ENCODE results near the gene ATG2A. TPM values are rescaled to one million over a fixed set of nuclear protein-coding genes. Genes with fewer than 3 reads are reported as not detected.
"Not testable (repeated sequence)": the region's sequence is repeated elsewhere in the genome, so short reads cannot be mapped to it uniquely, and the experiment has no call there.

Gene ATG2A
- polyA plus RNA-seq, 2 donors: 10.4 to 11.4 TPM

GRCh38 chr11:64851831-64852351, 65.1 kb downstream of the ATG2A start:
- Histone ChIP-seq H3K27me3 (ENCODE audit: control insufficient read depth in 1 of 2, insufficient read depth in 2 of 2, low read length in 2 of 2) (no peaks in the 10 kb centered on the region), H3K36me3 (ENCODE audit: control insufficient read depth in 2 of 2, insufficient read depth in 2 of 2, low read length in 1 of 2) (peaks cover 0 to 12% of the 10 kb centered on the region in 2 donors), H3K4me3 (ENCODE audit: low read depth in 1 of 2, low read length in 2 of 2) (no peak overlapping the region), H3K9me3 (ENCODE audit: control insufficient read depth in 2 of 2, insufficient read depth in 1 of 2, low read depth in 1 of 2, low read length in 1 of 2) (no peaks in the 10 kb centered on the region), H3K27ac (ENCODE audit: low read depth in 2 of 2, low read length in 1 of 2) (peak overlapping the region; percentile 57 to 62), H3K4me1 (ENCODE audit: control insufficient read depth in 2 of 2, insufficient read depth in 2 of 2, low read length in 1 of 2) (peaks cover 23 to 50% of the 10 kb centered on the region in 2 donors)
- 75 to 76% methylated on average over 8 of the region's 8 CpGs for WGBS, 2 donors

- H3K27ac ChIP-seq (ENCODE audit: low read depth in 2 of 2, low read length in 1 of 2): peak overlapping the region; percentile 57 to 84
- no peak overlapping the region for H3K4me3 ChIP-seq (ENCODE audit: low read depth in 1 of 2, low read length in 2 of 2)
- 49 to 52% methylated on average over 13 of the region's 13 CpGs for WGBS, 2 donors
- peaks cover 0 to 12% of the 10 kb centered on the region in 2 donors for H3K36me3 ChIP-seq (ENCODE audit: control insufficient read depth in 2 of 2, insufficient read depth in 2 of 2, low read length in 1 of 2)
- no peaks in the 10 kb centered on the region for H3K9me3 ChIP-seq (ENCODE audit: control insufficient read depth in 2 of 2, insufficient read depth in 1 of 2, low read depth in 1 of 2, low read length in 1 of 2)
- no peaks in the 10 kb centered on the region for H3K27me3 ChIP-seq (ENCODE audit: control insufficient read depth in 1 of 2, insufficient read depth in 2 of 2, low read length in 2 of 2)
- peaks cover 18 to 43% of the 10 kb centered on the region in 2 donors for H3K4me1 ChIP-seq (ENCODE audit: control insufficient read depth in 2 of 2, insufficient read depth in 2 of 2, low read length in 1 of 2)
These were observed 65.9 kb downstream of the ATG2A start for GRCh38 chr11:64850979-64851567.

DNA sequence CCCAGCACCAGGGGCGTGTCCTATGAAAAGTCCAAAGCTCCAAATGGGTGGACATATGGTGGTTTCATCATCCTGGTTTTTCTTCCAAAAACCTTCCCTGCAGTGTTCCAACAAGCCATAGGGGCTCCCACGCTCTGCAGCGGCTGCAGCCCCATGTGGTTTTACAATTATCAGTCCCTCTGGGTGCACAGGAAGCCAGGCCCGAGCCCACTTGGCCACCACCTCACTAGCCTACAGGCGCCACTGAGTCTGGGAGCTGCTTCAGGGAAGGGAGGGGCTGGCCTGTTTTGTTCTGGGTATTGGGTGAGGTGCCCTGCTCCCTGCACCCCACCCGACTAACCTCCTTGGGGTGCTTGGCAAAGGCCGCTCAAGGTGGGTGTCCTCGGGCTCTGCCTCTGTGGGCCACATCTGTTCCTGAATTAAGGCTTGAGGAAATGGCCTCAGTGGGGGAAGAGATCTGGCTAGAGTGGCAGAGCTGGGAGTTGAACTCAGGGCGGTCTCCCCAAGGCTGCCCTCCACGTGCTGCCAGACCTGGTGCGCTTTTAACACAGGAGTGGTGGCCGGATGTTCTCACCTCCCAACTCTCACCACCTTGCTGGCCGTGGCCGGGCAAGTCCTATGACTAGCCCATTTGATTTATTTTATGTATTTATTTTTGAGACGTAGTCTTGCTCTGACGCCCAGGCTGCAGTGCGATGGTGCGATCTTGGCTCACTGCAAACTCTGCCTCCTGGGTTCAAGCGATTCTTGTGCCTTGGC, 67.2 kb downstream of the ATG2A start:
- peaks cover 8 to 34% of the 10 kb centered on the region in 2 donors for H3K4me1 ChIP-seq (ENCODE audit: control insufficient read depth in 2 of 2, insufficient read depth in 2 of 2, low read length in 1 of 2)

DNA sequence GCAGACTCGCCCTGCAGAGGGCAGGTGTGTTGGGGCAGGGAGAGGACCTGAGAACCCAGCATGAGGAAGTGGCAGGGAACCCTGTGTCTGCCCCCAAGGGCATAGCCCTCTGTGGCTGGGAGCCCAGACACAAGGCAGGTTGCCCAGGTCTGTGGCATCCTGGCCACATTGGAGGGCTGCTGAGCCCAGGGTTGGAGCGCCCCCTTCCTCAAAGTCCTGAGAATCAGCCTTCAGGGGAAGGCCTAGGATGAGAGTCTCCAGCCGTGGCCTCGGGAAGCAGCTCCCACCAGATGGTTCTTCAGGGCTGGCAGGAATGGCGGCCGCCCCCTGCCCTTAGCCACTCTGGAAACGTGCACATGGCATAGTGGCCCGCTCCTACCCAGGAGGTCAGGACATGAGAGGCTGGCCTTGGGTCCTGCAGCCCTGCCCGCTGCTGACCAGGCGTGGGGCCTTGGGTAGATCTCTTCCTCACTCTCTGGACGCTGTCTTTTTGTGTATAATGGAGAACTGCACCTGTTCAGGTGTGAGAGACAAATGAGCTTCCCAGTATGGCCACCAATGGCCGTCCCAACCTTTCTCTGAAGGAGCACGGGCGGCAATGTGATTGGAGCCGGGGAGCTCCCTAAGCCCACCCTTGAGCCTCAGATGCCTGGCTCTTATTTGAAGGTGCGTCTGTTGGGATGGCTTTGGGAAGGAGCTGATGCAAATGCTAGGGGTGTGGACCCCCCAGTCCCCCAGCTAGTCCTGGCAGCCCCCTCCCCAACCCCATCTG, 68.0 kb downstream of the ATG2A start:
- Histone ChIP-seq H3K9me3 (ENCODE audit: control insufficient read depth in 2 of 2, insufficient read depth in 1 of 2, low read depth in 1 of 2, low read length in 1 of 2) (no peaks in the 10 kb centered on the region), H3K27ac (ENCODE audit: low read depth in 2 of 2, low read length in 1 of 2) (no peak overlapping the region), H3K4me3 (ENCODE audit: low read depth in 1 of 2, low read length in 2 of 2) (no peak overlapping the region), H3K4me1 (ENCODE audit: control insufficient read depth in 2 of 2, insufficient read depth in 2 of 2, low read length in 1 of 2) (peaks cover under 1 to 26% of the 10 kb centered on the region in 2 donors), H3K36me3 (ENCODE audit: control insufficient read depth in 2 of 2, insufficient read depth in 2 of 2, low read length in 1 of 2) (peaks cover 0 to 5% of the 10 kb centered on the region in 2 donors), H3K27me3 (ENCODE audit: control insufficient read depth in 1 of 2, insufficient read depth in 2 of 2, low read length in 2 of 2) (no peaks in the 10 kb centered on the region)
- WGBS, 2 donors: 77% methylated on average over 16 of the region's 16 CpGs

More for the DNA sequence above, 67.2 kb downstream of the ATG2A start:
- WGBS, 2 donors: 72 to 76% methylated on average over 19 of the region's 19 CpGs
- Histone ChIP-seq H3K27me3 (ENCODE audit: control insufficient read depth in 1 of 2, insufficient read depth in 2 of 2, low read length in 2 of 2) (no peaks in the 10 kb centered on the region), H3K27ac (ENCODE audit: low read depth in 2 of 2, low read length in 1 of 2) (peak overlapping the region in 1 of 2 donors; percentile 8), H3K9me3 (ENCODE audit: control insufficient read depth in 2 of 2, insufficient read depth in 1 of 2, low read depth in 1 of 2, low read length in 1 of 2) (no peaks in the 10 kb centered on the region), H3K4me3 (ENCODE audit: low read depth in 1 of 2, low read length in 2 of 2) (no peak overlapping the region), H3K36me3 (ENCODE audit: control insufficient read depth in 2 of 2, insufficient read depth in 2 of 2, low read length in 1 of 2) (peaks cover 0 to 12% of the 10 kb centered on the region in 2 donors)

DNA sequence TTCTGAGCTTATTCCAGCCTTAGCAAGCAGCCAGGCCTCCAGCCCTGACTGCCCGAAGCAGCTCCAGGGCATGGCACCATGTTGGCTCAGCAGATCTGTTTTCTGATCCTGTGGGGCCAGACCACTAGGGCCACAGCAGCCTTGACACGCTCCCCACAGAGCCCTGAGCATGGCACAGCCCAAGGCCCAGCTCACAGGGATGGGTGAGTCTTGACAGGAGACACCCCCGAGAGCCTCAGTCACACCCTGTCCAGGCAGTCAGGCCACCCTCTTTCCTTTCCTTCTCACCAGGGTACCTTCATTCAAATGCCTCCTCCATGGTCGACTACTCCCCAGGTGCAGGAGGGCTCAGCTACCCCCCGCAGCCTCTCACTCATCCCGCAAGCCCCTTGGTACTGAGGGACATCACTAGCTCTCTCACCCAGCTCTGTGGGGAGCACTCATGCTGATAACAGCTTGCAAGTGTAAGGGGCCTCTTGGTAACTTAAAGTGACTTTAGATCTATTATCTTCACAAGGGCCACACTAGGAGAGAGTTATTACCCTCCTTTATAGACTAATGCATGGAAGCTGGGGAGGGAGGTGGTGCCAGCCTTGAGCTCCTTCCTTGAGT, 68.7 kb downstream of the ATG2A start:
- Histone ChIP-seq H3K36me3 (ENCODE audit: control insufficient read depth in 2 of 2, insufficient read depth in 2 of 2, low read length in 1 of 2) (peaks cover 0 to 2% of the 10 kb centered on the region in 2 donors), H3K9me3 (ENCODE audit: control insufficient read depth in 2 of 2, insufficient read depth in 1 of 2, low read depth in 1 of 2, low read length in 1 of 2) (no peaks in the 10 kb centered on the region), H3K27me3 (ENCODE audit: control insufficient read depth in 1 of 2, insufficient read depth in 2 of 2, low read length in 2 of 2) (no peaks in the 10 kb centered on the region), H3K4me1 (ENCODE audit: control insufficient read depth in 2 of 2, insufficient read depth in 2 of 2, low read length in 1 of 2) (peaks cover 0 to 23% of the 10 kb centered on the region in 2 donors), H3K27ac (ENCODE audit: low read depth in 2 of 2, low read length in 1 of 2) (peak overlapping the region; percentile 6 to 13), H3K4me3 (ENCODE audit: low read depth in 1 of 2, low read length in 2 of 2) (no peak overlapping the region)
- WGBS, 2 donors: 68 to 69% methylated on average over 6 of the region's 6 CpGs

- WGBS, 2 donors: 20 to 25% methylated on average over 12 to 13 of the region's 13 CpGs
These were observed 69.9 kb downstream of the ATG2A start for GRCh38 chr11:64846998-64847666.

DNA sequence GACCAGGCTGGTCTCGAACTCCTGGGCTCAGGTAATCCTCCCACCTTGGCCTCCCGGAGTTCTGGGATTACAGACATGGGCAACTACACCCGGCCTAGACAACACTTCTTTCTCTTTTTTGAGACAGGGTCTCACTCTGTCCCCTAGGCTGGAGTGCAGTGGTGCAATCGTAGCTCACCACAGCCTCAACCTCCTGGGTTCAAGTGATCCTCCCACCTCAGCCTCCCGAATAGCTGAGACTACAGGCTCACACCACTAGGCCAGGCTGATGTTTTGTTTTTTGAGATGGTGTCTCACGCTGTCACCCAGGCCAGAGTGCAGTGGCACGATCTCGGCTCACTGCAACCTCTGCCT, 71.3 kb downstream of the ATG2A start:
- not testable (repeated sequence) for H3K4me3 ChIP-seq (ENCODE audit: low read depth in 1 of 2, low read length in 2 of 2); H3K36me3 ChIP-seq (ENCODE audit: control insufficient read depth in 2 of 2, insufficient read depth in 2 of 2, low read length in 1 of 2); H3K9me3 ChIP-seq (ENCODE audit: control insufficient read depth in 2 of 2, insufficient read depth in 1 of 2, low read depth in 1 of 2, low read length in 1 of 2); H3K27me3 ChIP-seq (ENCODE audit: control insufficient read depth in 1 of 2, insufficient read depth in 2 of 2, low read length in 2 of 2)
- H3K27ac ChIP-seq (ENCODE audit: low read depth in 2 of 2, low read length in 1 of 2): peak overlapping the region in 1 of 2 donors; percentile 96
- H3K4me1 ChIP-seq (ENCODE audit: control insufficient read depth in 2 of 2, insufficient read depth in 2 of 2, low read length in 1 of 2): peaks cover 0 to 25% of the 10 kb centered on the region in 2 donors
- 83 to 87% methylated on average over 8 of the region's 8 CpGs for WGBS, 2 donors

More at GRCh38 chr11:64846998-64847666, 69.9 kb downstream of the ATG2A start:
- peaks cover 0 to 25% of the 10 kb centered on the region in 2 donors for H3K4me1 ChIP-seq (ENCODE audit: control insufficient read depth in 2 of 2, insufficient read depth in 2 of 2, low read length in 1 of 2)
- H3K36me3 ChIP-seq (ENCODE audit: control insufficient read depth in 2 of 2, insufficient read depth in 2 of 2, low read length in 1 of 2): no peaks in the 10 kb centered on the region
- peak overlapping the region in 1 of 2 donors; percentile 53 for H3K27ac ChIP-seq (ENCODE audit: low read depth in 2 of 2, low read length in 1 of 2)
- H3K4me3 ChIP-seq (ENCODE audit: low read depth in 1 of 2, low read length in 2 of 2): no peak overlapping the region
- H3K9me3 ChIP-seq (ENCODE audit: control insufficient read depth in 2 of 2, insufficient read depth in 1 of 2, low read depth in 1 of 2, low read length in 1 of 2): no peaks in the 10 kb centered on the region
- H3K27me3 ChIP-seq (ENCODE audit: control insufficient read depth in 1 of 2, insufficient read depth in 2 of 2, low read length in 2 of 2): no peaks in the 10 kb centered on the region

DNA sequence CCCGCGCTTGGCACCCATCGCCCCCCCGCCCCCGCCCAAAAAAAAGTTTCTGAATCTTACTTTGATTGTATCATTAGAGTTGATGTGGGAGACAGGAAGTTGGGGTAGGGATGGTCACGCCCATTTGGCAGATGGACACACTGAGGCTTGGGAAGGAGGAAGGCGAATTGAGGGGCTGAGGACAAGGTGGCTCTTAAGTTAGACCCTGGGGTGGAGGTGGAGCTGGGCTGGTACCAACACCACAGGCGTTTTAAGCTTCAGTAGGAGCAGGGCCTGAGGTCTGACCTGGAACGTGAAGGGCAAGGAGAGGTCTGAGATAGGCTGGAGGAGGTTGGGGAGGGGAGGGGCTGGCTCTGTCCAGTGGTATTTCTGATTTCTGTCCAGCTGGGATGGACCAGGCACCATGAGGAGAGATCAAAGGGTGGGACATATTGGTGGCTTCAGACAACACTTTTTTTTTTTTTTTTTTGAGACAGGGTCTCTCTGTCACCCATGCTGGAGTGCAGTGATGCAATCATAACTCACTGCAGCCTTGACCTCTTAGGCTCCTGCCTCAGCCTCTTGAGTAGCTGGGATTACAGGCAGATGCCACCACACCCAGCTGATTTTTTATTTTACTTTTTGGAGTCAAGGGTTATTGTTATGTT, 71.8 kb downstream of the ATG2A start:
- H3K9me3 ChIP-seq (ENCODE audit: control insufficient read depth in 2 of 2, insufficient read depth in 1 of 2, low read depth in 1 of 2, low read length in 1 of 2): no peaks in the 10 kb centered on the region
- peak overlapping the region; percentile 54 to 67 for H3K4me3 ChIP-seq (ENCODE audit: low read depth in 1 of 2, low read length in 2 of 2)
- WGBS, 2 donors: 16 to 23% methylated on average over 9 of the region's 9 CpGs
- H3K27me3 ChIP-seq (ENCODE audit: control insufficient read depth in 1 of 2, insufficient read depth in 2 of 2, low read length in 2 of 2): no peaks in the 10 kb centered on the region
- H3K27ac ChIP-seq (ENCODE audit: low read depth in 2 of 2, low read length in 1 of 2): peak overlapping the region; percentile 84 to 96
- peaks cover 0 to 2% of the 10 kb centered on the region in 2 donors for H3K36me3 ChIP-seq (ENCODE audit: control insufficient read depth in 2 of 2, insufficient read depth in 2 of 2, low read length in 1 of 2)
- peaks cover 0 to 25% of the 10 kb centered on the region in 2 donors for H3K4me1 ChIP-seq (ENCODE audit: control insufficient read depth in 2 of 2, insufficient read depth in 2 of 2, low read length in 1 of 2)
